HG03460 (cell line): ENCODE measurements around the gene KIF18B.

Experiments
- ATAC-seq: cut with Tn5 transposase; IDR thresholded peaks from one replicate; pipeline ENCODE4 v1.9.1; 2021; ENCODE audit not compliant: unreplicated experiment

Gene KIF18B

GRCh38 chr17:44940317-44940716 is 7.3 kb downstream of the KIF18B start:
- ATAC-seq = no peak

GRCh38 chr17:44935116-44935515 is 12.5 kb downstream of the KIF18B start:
- ATAC-seq = no peak

- no peak for ATAC-seq
Observed at GRCh38 chr17:44934745-44935105, 12.8 kb downstream of the KIF18B start.

GRCh38 chr17:44933824-44934744 is 13.5 kb downstream of the KIF18B start:
- no peak for ATAC-seq

DNA sequence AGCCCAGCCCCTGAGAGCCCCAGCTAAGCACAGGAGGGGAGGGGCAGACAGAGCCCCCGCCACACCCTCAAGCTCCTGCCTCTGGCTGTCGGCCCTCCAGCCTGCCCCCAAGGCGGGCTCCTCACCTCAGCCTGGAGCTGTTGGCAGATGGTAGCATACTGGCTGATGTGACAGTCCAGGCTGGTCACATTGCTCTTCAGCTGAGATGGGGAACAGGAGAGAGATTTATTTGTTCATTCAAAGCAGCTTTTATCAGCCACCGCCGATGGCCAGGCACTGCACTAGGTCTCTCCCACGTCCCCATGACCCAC is 14.8 kb downstream of the KIF18B start:
- ATAC-seq = no peak

- ATAC-seq = no peak
Observed at GRCh38 chr17:44932096-44932786, 15.3 kb downstream of the KIF18B start.

GRCh38 chr17:44931376-44931775 is 16.2 kb downstream of the KIF18B start:
- no peak for ATAC-seq

- no peak for ATAC-seq
Observed at GRCh38 chr17:44930667-44931066, 16.9 kb downstream of the KIF18B start.

GRCh38 chr17:44928950-44929720 is 18.4 kb downstream of the KIF18B start:
- no peak for ATAC-seq

DNA sequence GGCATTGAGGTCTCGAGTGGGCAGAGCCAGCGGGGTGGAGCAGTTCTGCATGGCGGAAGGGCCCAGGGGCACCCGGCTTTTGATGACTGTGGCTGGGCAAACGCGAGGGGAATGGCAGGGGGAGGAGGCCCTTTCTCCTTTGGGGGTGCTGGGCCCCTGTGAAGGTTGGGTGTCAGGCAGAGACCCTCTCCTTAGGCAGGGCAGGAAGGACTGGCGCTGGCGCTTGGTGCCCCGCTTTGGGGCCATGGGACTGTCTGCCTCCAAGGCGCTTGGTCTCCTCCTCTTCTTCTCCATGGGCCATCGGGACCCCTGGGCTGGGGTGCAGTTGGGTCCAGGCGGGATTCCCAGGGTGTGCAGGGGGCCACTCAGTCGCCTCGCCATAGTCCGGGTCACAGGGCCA is 19.4 kb downstream of the KIF18B start:
- no peak for ATAC-seq

GRCh38 chr17:44927696-44928095 is 19.9 kb downstream of the KIF18B start:
- ATAC-seq = no peak

DNA sequence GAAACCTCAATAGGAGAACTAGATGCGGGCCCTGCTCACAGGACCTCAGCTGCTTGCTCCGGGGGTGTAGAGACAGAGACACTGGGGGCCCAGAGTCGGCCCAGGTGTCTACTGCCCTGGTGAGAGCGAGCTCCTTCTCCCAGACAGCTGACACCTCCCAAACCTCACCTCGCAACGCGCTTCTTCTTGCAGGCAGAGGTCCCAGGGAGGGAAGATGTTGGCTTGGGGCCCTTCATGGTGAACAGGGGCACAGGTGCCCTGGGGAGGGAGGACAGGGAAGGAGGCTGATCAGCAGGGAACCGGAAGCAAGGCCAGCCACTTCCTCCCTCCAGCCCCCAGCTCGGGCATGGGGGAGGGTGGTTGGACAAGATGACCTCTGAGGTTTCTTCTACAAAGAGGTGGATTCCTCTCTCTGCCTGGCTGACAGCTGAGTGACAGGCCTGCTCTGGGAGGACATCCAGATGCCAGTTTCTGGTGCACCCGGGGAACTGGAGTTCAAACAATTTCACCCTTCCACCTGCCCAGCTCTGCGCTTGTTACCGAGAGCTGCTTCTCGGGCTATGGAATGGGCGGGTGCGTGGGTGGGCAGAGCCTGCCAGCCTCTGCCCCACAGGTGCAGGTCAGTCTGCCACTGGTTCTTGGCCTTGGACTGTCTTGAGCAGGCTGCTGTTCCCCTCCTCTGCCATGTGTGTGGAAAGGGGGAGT is 20.6 kb downstream of the KIF18B start:
- ATAC-seq = no peak

DNA sequence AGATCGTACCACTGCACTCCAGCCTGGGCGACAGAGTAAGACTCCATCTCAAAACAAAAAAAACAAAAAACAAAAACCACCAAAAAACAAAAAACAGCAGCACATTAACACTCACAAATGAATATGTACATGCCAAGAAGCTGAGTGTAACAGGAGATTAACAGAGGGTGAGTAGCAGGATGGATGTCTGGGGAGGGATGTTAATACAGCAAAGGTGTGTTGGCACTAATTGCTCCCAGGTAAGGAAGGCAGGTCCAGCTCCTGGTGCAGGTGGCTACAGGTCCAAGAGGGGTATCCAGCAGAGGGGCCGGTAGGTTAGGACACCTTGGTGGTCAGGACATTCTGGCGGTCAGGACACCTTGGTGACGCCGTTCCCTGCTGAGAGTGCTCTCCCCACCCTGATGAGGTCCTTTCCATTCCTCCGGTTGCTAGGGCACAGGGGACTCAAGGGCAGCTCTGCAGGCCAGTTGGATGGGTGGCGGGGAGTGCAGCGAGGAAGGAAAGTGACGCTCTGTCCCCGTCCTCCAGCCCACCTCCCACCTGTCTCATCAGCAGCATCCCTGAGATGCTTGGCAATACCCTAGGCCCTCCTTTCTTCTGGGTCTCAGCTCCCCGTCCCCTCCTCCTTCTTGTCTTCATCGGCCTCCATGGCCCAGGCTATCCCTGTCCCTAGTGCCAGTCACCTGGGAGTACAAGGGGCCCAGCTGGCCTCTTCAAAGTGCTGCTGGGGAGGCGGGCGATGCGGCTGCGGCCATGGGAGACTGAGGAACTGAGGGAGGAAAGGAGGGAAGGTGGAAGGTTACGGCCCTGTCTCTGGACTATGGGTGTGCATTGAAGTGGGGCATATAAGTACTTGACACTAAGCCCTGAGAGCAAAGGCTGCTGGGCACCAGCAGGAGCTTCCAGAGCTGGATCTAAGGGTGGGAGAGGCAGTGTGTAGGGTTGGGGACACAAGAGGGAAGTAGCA is 21.6 kb downstream of the KIF18B start:
- no peak for ATAC-seq

DNA sequence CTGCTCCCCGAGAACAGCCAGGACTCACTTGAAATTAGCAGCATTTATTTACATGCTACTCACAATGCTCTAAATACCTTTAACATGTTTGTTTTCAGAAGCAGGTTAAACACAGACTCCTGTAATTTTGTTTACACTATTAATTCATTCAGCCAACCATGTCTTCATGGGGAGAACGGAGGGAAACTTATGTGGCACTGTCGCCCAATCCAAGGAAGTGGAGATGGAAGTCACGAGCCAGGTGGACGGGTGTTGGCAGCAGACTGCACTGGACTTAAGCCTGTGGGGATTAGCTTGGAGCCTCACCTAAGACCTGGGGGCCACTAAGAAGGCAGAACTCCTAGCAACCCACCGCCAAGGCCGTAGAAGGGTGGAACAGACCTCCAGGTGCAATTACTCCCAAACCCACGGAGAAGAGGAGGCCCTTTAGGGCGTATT is 23.4 kb downstream of the KIF18B start:
- no peak for ATAC-seq

DNA sequence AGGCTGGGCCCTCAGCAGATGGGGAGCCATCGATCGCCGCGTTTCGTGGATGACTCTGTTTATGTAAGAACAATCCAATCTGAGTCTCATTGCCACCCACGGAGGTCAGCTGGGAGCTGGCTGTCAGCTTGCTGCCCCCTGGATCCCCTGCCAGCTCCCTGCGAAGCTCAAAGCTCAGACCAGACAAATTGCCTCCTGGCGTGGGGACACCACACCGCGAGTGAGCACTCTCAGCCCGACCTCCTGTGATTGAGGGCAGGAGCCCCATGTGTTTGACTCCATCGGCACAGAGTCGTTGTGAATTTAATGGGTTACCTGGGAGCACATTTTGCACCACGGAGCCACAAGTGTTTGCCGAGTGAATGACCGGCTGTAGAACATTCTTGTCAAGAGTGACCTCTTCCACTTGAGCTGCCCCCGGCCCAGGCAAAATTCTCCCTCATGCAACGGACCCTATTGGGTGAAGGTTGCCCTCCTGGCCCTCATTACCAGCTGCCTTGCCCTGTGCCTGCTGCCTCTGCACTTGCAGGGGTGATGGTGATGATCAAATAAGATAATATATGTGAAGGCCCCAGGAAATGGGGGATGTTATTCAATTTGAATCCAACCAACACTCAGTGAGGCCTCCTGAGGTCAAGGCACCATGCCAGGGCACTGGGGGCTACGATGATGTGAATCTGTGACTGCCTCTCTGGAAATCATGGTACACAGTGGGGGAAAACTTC is 24.7 kb downstream of the KIF18B start:
- no peak for ATAC-seq

- ATAC-seq = no peak
Observed at GRCh38 chr17:44922136-44922535, 25.4 kb downstream of the KIF18B start.

GRCh38 chr17:44921122-44921882 is 26.3 kb downstream of the KIF18B start:
- ATAC-seq = no peak

DNA sequence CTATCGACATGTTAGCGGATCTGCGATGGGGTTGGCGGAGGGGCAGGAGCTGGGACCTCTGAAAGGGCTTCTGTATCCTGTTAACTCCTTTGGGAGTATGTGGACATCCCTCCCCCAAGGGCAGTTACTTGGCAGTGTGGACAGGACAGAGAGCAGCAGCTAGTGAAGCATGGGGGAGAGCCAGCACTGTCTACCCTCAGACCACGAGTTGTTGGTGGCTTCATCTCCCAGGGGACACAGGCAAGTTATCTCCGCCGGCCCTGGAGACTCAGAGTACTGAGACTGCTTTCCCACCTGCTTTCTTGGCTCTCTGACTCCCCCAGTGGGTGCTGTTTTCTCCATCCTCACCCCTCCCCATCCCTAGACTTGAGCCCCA is 27.0 kb downstream of the KIF18B start:
- ATAC-seq = no peak
